Middle frontal gyrus (tissue), 1 donor: ENCODE data around the gene TMEM184B.

Experiments used
- DNase-seq: peaks from one replicate; pipeline ENCODE4 v3.0.0-alpha.2; 2015; ENCODE audit warnings: low spot score; ENCODE audit errors: extremely low spot score

The TMEM184B gene

DNA sequence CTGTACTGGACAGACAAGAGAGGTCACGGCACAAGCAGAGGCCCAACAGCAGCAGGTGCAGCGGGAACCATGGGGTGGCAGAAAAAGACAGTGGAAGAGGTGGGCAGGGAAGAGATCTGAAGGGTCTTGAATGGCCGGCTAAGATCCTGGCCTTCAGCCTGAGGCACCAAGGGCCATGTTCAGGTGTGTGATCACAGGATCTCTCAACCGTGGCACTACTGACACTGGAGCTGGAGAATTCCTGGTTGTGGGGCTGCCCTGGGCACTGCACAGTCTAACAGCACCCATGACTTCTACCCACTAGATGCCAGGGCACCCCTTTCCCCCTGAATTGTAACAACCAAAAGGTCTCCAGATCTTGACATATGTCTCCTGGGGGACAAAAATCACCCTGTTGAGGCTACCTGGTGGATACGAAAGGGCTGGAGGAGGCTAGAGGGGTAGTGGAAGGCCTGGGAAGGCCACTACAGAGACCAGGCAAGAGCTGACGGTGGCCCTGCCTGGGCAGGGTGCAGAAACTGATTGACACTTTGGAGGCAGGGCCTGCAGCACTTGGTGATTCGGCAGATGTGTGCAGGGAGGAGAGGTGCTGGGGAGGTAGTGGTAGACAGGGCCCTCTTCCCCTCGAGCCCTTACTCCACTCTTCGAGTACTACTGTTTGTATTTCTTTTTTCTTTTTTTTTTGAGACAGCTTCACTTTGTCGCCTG, 36.1 kb upstream of the TMEM184B start:
- DNase-seq: no peak

GRCh38 chr22:38305471-38306448, 33.0 kb upstream of the TMEM184B start:
- DNase-seq: no peak

DNA sequence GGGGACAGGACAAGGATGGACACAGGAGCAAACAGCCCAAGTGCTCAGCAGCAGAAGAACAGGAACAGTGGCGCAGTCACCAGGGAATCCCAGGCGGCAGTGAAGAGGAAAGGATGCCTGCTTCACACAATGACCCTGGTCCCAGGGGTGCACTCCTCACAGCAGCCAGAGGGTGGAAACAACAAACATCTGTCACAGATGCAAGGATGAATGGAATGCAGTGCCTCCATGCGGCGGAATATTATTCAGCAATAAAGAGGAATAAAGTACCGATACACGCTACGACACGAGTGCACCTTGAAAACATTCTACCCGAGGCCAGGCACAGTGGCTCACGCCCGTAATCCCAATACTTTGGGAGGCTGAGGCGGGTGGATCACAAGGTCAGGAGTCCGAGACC, 31.7 kb upstream of the TMEM184B start:
- no peak for DNase-seq

DNA sequence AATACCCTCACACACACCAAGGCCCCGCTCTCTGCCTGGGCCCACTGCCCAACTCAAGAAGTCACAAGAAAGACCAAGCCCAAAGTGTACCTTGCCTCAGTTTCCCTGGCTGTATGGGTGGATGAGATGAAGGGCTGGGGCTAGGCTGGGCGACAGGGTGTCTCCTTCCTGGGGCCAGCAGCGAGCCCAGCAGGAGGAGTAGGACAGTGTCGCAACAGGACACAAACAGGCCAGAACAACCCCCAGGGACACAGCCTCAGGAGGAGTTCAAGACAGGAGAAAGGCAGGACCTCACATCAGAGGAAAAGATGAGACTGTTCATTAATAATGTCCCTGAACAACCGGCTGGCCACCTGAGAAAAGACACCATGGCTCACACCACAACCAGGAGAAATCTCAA, 31.2 kb upstream of the TMEM184B start:
- no peak for DNase-seq

DNA sequence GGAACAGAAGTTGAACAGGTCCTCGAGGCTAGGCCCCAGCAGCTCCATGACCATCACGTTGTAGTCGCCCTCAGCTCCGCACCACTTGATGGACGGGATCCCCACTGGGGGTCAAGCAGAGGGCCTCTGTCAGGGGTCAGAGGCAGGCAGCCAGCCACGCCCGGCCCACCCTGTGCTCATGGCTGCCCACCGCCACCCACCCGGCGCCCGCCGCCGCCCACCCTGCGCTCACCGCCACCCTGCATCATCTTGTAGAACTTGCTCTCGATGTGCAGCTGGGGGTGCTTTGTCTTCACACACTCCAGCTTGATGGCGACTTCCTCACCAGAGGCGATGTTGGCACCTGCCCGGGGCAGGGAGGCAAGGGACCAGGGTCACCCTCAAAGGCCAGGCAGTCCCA, 30.1 kb upstream of the TMEM184B start:
- DNase-seq: no peak

- DNase-seq: no peak
Measured at GRCh38 chr22:38300946-38301345, 28.1 kb upstream of the TMEM184B start.

DNA sequence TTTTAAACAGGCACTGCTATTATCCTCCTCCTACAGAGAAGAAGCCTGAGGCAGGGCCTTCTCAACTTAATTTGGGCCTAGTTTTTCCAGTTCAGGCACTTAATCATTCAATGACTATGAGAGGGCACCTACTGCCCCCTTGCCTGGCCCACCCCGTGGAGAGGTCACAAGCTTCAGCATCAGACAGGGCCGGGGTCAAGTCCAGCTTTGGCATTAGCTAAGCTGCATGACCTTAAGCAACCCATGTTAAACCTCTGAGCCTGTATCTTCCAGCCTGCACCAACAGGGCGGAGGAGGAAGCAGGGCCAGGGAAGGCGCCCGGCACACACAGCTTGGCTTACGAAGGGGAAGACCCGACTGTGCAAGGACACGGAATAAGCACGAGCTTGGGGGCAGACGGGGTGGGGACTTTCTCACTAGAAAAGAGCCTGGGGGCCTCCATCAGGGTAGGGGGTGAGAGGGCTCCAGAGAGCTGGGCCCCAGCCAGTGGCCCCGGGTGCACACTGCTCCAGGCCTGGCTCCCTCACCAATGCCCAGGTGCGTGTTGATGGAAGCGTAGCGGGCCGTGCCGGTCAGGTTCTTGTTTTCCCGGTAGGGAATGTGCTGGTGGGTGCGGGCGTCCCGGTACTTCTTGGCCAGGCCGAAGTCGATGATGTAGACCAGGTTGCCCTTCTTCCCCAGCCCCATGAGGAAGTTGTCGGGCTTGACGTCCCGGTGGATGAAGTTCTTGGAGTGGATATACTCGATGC, 27.6 kb upstream of the TMEM184B start:
- no peak for DNase-seq

- no peak for DNase-seq
Measured at GRCh38 chr22:38299770-38300102, 26.9 kb upstream of the TMEM184B start.

DNA sequence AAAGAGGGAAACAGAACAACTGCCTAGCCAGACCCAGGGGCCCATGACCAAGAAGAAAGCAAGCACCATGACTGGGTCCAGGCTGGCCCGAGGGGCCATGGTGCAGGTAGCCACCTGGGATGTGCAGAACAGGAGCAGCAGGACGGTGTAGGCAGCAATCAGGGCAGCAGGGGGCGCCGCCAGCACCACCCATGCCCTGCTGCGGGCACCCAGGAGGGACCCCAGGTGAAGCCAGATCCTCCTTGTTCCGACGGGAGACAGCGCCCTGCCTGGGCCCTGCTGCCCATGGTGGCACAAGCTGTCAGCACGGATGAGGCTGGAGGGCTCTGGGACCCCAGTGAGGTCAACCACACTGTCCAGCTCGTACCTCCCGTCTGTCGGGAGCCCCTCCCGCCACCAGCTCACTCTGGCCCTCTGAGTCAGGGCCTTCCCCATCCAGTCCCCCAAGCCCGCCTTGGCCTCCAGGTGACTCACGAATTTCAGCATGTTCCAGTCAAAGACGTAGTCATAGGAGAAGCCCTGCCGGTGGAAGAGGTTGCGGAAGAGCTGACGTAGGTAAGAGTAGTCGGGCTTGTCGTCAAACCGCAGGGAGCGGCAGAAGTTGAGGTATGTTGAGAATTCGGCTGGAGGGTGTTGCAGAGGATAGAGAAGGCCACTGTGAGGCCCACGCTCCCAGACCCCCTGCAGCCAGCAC, 25.6 kb upstream of the TMEM184B start:
- DNase-seq: no peak

- DNase-seq: no peak
Measured at GRCh38 chr22:38296372-38296771, 23.6 kb upstream of the TMEM184B start.

DNA sequence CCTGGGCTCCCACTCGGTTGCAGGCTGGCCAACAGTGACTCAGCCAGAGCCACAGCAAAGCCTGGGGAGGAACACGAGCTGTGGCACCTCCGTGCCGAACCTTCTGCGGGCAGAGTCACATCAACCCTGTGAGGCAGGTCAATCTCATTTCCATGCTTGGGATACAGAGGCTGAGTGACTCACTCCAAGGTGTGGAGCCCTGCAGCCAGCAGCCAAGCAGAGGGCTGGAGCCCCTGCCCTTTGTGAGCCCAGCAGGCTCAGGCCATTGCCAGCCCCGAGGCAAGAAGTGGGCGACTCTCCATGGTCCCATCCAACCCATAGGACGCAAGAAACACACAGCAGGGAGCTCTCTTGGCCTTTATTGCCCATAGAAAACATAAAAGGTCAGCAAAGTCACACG, 23.1 kb upstream of the TMEM184B start:
- no peak for DNase-seq

- no peak for DNase-seq
Measured at GRCh38 chr22:38295339-38295738, 22.5 kb upstream of the TMEM184B start.

DNA sequence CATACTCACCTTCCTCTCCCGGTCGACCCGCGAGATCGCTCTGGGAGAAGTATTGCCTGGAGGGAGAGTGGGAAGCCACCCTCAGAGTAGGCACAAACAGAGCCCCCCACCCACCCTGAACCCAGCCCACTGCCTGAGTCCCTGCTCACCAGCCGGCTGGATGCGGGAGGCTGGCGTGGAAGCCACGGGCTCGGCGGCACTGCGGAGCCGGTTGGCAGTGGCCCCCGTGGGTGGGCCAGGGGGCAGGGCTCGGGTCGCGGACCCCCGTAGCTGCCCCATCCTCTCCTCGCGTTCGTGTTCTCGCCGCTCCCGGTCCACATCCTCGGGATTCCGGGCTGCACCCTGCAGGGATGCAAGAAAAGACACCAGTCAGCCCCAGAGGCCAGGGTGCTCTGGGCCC, 21.4 kb upstream of the TMEM184B start:
- no peak for DNase-seq

DNA sequence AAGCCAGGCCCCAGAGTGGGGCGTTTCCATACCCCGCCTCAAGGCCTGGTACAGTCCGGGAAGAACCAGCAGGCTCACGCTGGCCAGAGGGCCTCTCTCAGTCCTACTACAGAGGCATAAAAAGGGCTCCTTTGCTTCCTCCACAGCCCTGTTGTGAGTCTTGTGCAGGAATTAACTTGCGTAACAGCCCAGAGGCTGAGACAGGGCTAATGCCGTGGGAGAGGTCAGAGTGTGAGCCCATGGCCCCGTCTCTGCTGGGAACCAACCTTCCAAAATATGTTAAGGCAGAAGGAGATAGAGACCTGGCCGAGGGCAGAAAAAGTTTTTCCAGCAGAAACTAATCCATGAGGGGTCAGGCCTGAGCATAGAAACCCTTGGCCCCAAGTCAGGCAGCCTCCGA, 19.9 kb upstream of the TMEM184B start:
- no peak for DNase-seq

DNA sequence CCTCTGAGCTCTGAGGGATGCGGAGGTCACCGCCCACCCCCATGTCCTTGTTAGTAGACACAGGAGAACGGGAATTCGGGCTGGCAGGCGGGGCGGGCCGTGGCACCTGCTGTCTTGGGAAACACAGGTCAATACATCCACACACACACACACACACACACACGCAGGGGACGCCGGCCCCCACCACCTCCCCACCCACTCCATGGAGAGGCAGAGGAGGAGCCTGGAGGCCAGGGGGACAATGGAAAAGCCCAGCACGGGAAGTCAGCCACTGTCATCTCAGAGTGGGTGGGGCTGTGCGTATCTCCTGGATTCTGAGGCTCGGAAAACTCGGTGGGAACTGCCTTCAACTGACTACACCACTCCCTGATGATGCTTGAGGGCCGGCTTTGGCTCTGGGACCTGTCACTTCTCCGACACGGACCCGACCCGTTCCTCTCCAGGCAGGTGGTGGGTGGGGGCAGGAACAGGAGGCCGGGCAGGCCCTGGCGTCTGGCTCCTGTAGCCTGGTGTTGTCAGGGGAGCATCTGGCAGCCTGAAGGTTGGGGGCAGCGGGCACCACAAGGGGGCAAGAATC, 18.5 kb upstream of the TMEM184B start:
- DNase-seq: no peak

- DNase-seq: no peak
Measured at GRCh38 chr22:38290347-38290746, 17.5 kb upstream of the TMEM184B start.

GRCh38 chr22:38289583-38290082, 16.8 kb upstream of the TMEM184B start:
- no peak for DNase-seq

- DNase-seq: no peak
Measured at GRCh38 chr22:38286915-38287669, 14.3 kb upstream of the TMEM184B start.

GRCh38 chr22:38285018-38285417, 12.2 kb upstream of the TMEM184B start:
- DNase-seq: no peak

- DNase-seq: no peak
Measured at GRCh38 chr22:38284042-38284402, 11.2 kb upstream of the TMEM184B start.
